Loucy (cell line): ENCODE measurements around the gene BRWD1.

Experiments used
- CTCF ChIP-seq: fragments of 200-600 bp; sonication (generic); conservative IDR thresholded peaks from 2 replicates; pipeline ENCODE4 v1.5.1; 2014; ENCODE audit warnings: mild to moderate bottlenecking, antibody characterized with exemption, low read length
- EZH2phosphoT487 ChIP-seq: fragments of 200-600 bp; IDR thresholded peaks from 2 replicates; pipeline ENCODE4 v1.6.1; 2018; ENCODE audit warnings: antibody characterized with exemption, mild to moderate bottlenecking, moderate library complexity, borderline replicate concordance

DNA sequence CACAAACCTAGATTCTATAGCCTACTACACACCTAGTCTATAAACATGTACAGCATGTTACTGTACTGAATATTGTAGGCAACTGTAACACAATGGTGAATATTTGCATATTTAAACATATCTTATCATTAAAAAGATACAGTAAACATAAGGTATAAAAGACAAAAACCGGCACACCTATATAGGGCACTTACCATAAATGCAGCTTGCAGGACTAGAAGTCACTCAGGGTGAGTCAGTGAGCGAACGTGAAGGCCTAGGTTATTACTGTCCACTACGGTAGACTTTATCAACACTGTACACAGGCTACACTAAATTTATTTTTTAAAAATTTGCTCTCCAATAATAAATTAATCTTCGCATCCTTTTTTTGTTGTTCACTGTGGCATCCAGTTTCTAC is 143.5 kb downstream of the BRWD1 start:
- no peak for TF ChIP-seq CTCF
- no peak for TF ChIP-seq EZH2phosphoT487
